CD4-positive, alpha-beta T cell treated with Interleukin-10 for 1 hour (primary cell): ENCODE measurements around the gene ANP32D.
"Not testable (repeated sequence)": the region's sequence is repeated elsewhere in the genome, so short reads cannot be mapped to it uniquely, and the experiment has no call there.

Source experiments
- DNase-seq: peaks from one replicate; pipeline ENCODE4 v3.0.0-alpha.2; 2020

Gene ANP32D

DNA sequence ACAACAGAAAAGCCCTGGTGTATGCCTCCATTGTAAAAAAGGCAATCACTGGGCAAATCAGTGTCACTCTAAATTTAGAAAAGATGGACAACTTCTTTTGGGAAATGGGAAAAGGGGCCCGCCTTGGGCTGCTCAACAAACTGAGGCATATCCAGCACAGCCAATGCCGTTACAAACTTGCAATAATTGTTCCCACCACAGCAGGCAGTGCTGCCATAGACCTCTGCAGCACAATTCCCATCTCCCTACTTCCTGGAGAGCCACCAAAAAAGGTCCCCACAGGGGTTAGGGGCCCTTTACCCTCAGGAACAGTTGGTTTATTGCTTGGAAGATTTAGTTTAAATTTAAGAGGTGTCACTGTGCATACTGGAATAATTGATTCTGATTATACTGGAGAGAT lies 36.6 kb downstream of the ANP32D start:
- no peak for DNase-seq

DNA sequence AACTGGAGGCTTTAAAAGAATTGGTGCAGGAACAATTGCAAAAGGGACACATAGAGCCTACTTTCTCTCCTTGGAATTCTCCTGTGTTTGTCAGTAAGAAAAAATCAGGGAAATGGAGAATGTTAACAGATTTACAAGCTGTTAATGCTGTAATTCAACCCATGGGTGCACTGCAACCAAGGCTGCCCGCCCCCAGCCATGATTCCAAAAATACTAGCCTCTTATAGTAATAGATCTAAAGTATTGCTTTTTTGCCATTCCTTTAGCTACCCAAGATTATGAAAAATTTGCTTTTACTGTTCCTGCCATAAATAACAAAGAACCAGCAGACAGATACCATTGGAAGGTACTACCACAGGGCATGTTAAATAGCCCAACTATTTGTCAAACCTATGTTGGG lies 37.8 kb downstream of the ANP32D start:
- no peak for DNase-seq

DNA sequence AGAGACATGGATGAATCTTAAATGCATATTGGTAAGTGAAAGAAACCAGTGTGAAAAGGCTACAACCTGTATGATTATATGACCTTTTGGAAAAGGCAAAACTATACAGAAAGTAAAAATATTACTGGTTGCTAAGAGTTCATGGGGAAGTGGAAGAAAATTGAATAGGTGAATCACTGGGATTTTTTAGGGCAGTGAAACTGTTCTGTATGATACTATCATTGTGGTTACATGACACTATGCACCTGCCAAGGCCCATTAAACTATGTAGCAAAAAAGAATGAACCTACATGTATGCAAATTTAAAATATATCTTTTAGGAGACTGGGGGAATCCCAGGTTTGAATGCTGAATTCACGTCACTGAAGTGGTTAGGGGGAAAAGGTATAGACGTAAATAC lies 40.5 kb downstream of the ANP32D start:
- DNase-seq: no peak

DNA sequence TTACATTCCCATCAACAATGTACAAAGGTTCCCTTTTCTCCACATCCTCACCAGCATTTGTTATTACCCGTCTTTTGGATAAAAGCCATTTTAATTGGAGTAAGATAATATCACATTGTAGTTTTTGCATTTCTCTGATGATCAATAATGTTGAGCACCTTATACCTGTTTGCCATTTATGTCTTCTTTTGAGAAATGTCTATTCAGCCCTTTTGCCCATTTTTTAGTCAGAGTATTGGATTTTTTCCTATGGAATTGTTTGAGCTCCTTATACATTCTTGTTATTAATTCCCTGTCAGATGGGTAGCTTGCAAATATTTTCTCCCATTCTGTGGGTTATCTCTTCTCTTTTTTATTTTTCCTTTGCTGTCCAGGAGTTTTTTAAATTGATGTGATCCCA lies 42.4 kb downstream of the ANP32D start:
- no peak for DNase-seq

DNA sequence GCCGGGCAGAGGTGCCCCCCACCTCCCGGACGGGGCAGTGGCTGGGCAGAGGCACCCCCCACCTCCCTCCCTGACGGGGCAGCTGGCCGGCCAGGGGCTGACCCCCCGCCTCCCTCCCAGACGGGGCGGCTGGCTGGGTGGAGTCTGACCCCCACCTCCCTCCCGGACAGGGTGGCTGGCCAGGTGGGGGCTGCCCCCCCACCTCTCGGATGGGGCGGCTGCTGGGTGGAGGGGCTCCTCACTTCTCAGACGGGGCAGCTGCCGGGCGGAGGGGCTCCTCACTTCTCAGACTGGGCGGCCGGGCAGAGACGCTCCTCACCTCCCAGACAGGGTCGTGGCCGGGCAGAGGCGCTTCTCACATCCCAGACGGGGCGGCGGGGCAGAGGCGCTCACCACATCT lies 48.0 kb downstream of the ANP32D start:
- DNase-seq: not testable (repeated sequence)
